ENCODE measurements around the gene LMF2.

The LMF2 gene

DNA sequence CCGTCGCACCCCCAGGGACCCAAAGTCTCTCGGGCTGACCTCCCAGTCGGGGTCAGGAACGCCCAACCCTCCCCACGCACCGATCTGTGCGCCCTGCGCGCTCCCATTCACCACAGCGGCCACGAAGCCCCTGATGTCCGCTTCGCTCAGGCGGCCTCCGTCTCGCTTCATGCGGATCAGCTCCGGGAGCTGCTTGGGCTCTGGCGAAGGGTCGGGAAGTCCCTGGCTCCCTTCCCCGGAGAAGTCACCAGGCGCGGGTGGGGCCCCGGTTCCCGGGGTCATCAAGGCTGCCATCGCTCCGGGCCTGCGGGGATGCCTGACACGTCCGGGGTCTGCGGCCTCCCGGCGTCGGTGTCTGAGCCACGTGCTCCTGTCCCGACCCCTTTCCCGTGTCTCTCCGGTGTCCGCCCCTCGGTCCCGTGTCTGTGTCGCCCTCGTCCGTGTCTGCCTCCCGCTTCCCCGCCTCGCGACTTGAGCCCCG is 22.0 kb upstream of the LMF2 start:
- H3K9ac ChIP-seq (ENCODE audit: insufficient read length, low read depth) = no peak overlapping the region
- H3K9me3 ChIP-seq (ENCODE audit: insufficient read depth, low read length) = no peaks in the 10 kb centered on the region
- H3K27me3 ChIP-seq (ENCODE audit: insufficient read depth, insufficient read length) = no peaks in the 10 kb centered on the region
- H3K36me3 ChIP-seq (ENCODE audit: insufficient read depth, insufficient read length, low read length) = peaks cover 2% of the 10 kb centered on the region
- H3K4me1 ChIP-seq (ENCODE audit: insufficient read depth, insufficient read length) = peaks cover 6% of the 10 kb centered on the region
- H3K4me3 ChIP-seq (ENCODE audit: insufficient read length, low read depth) = peak overlapping the region; percentile 4
- DNase-seq (ENCODE audit: low read depth, low spot score) = no peak
- TF ChIP-seq ZNF274 (IDR thresholded peaks at IDR 0.05; ENCODE audit: low read depth, low read length) = no peak
- no peak for TF ChIP-seq SUZ12 (IDR thresholded peaks at IDR 0.05; ENCODE audit: extremely low read depth, insufficient read depth, insufficient read length)
- no peak for TF ChIP-seq YY1 (IDR thresholded peaks at IDR 0.05; ENCODE audit: insufficient read depth, insufficient read length)

DNA sequence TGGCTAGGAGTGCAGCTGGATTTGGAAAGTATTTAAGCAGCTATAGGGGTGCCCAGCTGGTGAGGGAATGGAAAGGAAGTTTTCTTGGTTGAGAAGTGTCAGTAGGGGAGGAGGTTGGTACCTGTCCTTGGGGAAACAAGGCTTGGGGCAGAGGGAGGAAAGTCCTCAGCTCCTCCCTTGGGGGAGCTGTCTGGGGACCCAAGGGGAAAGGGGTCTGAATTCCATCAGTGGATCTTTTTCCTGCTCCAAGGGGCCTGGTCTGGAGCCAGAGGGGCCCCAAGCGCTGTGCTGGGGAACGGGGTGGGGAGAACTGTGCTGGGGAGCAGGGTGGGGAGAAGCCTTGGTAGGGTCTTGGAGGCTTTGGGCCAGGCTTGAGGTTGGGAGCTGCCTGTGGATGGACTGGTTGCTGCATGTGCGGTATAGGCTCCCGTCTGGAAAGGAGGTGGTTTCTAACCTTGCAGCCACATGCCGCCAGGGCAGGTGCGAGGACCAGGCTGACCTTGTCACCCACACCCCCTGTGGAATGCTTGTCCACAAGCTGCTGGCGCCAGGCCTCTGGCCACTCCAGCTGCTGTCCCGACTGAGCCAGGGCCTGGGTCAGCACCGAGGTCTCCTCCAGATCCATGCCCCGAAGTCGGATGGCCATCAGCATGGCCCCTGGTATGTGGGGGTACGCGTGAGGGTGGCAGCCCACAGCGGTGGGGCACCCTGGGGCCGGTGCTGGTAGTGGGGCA is 21.3 kb upstream of the LMF2 start:
- peaks cover 8% of the 10 kb centered on the region for H3K36me3 ChIP-seq (ENCODE audit: insufficient read depth, insufficient read length, low read length)
- H3K4me1 ChIP-seq (ENCODE audit: insufficient read depth, insufficient read length) = peaks cover 9% of the 10 kb centered on the region
- H3K9me3 ChIP-seq (ENCODE audit: insufficient read depth, low read length) = no peaks in the 10 kb centered on the region
- no peaks in the 10 kb centered on the region for H3K27me3 ChIP-seq (ENCODE audit: insufficient read depth, insufficient read length)
- H3K9ac ChIP-seq (ENCODE audit: insufficient read length, low read depth) = no peak overlapping the region
- no peak for DNase-seq (ENCODE audit: low read depth, low spot score)
- H3K4me3 ChIP-seq (ENCODE audit: insufficient read length, low read depth) = no peak overlapping the region
- TF ChIP-seq YY1 (IDR thresholded peaks at IDR 0.05; ENCODE audit: insufficient read depth, insufficient read length) = no peak
- TF ChIP-seq SUZ12 (IDR thresholded peaks at IDR 0.05; ENCODE audit: extremely low read depth, insufficient read depth, insufficient read length) = no peak
- no peak for TF ChIP-seq ZNF274 (IDR thresholded peaks at IDR 0.05; ENCODE audit: low read depth, low read length)

DNA sequence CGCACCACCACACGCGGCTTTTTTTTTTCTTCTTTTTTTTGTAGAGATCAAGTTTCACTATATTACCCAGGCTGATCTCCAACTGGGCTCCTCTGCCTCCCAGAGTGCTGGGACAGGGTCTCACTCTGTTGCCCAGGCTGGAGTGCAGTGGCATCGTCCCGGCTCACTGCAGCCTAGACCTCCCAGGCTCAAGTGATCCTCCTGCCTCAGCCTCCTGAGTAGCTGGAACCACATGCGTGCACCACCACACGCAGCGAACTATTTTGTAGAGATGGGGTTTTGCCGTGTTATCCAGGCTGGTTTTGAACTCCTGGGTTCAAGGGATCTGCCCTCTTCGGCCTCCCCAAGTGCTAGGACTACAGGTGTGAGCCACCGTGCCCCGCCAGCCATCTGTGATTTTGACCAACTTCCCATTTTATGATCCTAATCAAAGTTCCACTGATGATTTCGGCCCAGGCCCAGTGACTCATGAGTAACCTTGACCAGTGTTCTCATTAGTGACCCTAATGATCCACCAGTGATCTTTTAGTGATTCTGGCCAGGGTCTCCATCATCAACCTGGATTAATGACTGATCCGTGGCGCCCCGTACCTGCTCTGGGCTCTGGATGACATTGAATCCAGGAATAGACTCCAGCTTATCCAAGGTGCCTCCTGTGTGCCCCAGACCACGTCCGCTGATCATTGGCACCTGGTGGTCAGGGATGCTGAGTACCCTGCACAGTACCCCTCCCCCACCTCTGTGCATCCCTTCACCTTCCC is 20.6 kb upstream of the LMF2 start:
- no peak overlapping the region for H3K4me3 ChIP-seq (ENCODE audit: insufficient read length, low read depth)
- TF ChIP-seq YY1 (IDR thresholded peaks at IDR 0.05; ENCODE audit: insufficient read depth, insufficient read length) = no peak
- no peak for TF ChIP-seq SUZ12 (IDR thresholded peaks at IDR 0.05; ENCODE audit: extremely low read depth, insufficient read depth, insufficient read length)
- no peak for TF ChIP-seq ZNF274 (IDR thresholded peaks at IDR 0.05; ENCODE audit: low read depth, low read length)
- H3K9ac ChIP-seq (ENCODE audit: insufficient read length, low read depth) = no peak overlapping the region
- H3K9me3 ChIP-seq (ENCODE audit: insufficient read depth, low read length) = no peaks in the 10 kb centered on the region
- peaks cover 9% of the 10 kb centered on the region for H3K4me1 ChIP-seq (ENCODE audit: insufficient read depth, insufficient read length)
- H3K27me3 ChIP-seq (ENCODE audit: insufficient read depth, insufficient read length) = no peaks in the 10 kb centered on the region
- peaks cover 16% of the 10 kb centered on the region for H3K36me3 ChIP-seq (ENCODE audit: insufficient read depth, insufficient read length, low read length)
- DNase-seq (ENCODE audit: low read depth, low spot score) = no peak

DNA sequence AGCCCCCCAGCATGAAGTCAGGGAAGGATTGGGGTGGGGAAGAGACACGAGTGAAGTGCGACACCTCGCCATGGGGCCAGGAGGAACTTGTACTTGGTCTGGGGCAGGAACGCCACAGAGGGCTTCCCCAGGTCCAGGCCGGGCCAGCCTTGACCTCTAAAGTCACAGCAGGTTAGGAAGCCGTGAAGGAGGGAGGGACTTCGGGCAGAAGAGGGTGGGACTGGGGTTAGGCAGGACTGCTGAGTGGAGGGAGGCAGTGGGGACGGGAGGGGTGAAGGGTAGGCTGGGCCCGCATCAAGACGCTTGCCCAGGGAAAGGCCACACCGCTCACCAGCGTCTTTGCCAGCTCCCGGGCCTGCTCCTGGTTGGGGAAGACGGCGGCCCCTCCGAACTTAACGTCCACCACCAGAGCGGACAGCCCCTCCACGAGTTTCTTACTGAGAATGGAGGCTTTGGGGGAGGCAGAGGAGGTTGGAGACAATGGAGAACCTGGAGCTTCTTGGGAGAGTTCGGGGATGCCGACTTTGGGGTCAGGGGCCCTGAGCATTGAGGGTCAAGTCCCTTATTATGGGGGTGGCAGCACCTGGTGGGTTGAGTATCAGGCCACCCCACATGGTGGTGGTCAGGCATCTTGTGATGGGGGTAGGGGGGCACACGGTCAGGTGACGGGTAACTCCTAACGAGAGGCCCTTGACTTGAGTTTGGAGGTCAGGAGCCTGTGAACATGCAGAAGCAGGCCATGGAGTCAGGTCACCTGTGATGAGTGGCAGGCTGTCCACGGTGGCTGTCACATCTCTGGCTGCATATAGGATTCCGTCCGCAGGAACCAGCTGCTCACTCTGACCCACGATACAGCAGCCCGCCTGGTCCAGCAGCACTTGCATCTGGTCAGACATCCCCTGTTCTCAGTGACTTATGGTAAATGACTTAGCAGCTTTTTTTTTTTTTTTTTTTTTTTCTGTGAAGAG is 19.6 kb upstream of the LMF2 start:
- H3K27me3 ChIP-seq (ENCODE audit: insufficient read depth, insufficient read length) = no peaks in the 10 kb centered on the region
- H3K4me1 ChIP-seq (ENCODE audit: insufficient read depth, insufficient read length) = peaks cover 11% of the 10 kb centered on the region
- H3K9ac ChIP-seq (ENCODE audit: insufficient read length, low read depth) = peak overlapping the region; percentile 91
- DNase-seq (ENCODE audit: low read depth, low spot score) = no peak
- H3K4me3 ChIP-seq (ENCODE audit: insufficient read length, low read depth) = peak overlapping the region; percentile 82
- no peaks in the 10 kb centered on the region for H3K9me3 ChIP-seq (ENCODE audit: insufficient read depth, low read length)
- TF ChIP-seq ZNF274 (IDR thresholded peaks at IDR 0.05; ENCODE audit: low read depth, low read length) (no peak), SUZ12 (IDR thresholded peaks at IDR 0.05; ENCODE audit: extremely low read depth, insufficient read depth, insufficient read length) (no peak), YY1 (IDR thresholded peaks at IDR 0.05; ENCODE audit: insufficient read depth, insufficient read length) (no peak)
- peaks cover 26% of the 10 kb centered on the region for H3K36me3 ChIP-seq (ENCODE audit: insufficient read depth, insufficient read length, low read length)

DNA sequence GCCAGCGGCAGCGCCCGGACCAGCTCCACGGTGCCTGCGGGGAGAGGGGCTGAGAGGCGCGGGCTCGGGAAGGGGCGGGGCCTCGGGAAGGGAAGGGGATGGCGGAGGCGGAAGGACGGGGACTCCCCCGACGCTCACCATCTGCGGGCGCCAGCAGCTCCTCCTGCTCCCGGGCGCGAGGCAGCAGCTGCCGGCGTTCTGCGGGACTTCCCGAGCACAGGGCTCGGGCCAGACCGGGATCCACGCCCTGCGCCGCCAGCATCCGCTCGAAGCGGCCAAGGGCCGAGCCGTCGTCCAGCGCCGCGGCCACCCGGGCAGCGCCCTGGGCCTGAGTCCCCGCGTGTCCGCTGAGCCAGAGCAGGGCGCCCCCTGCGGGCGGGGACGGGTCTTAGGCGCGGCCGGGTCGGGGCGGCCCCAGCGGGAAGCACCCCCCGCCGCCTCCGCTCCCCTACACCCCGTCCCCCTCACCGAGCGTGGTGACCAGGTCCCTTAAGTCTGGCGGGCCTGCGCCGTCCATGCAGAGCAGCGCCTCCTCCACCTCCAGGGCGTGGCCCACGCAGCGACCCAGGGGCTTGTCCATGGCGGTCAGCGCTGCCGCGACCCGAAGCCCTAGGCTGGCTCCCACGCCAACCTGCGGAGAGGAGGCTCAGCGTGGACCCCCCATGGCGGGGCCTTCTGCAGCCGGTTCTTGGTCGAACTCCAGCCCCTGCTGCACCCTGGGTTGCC is 18.8 kb upstream of the LMF2 start:
- no peak for DNase-seq (ENCODE audit: low read depth, low spot score)
- peak overlapping the region; percentile 82 for H3K4me3 ChIP-seq (ENCODE audit: insufficient read length, low read depth)
- H3K27me3 ChIP-seq (ENCODE audit: insufficient read depth, insufficient read length) = no peaks in the 10 kb centered on the region
- peak overlapping the region; percentile 91 for H3K9ac ChIP-seq (ENCODE audit: insufficient read length, low read depth)
- peaks cover 11% of the 10 kb centered on the region for H3K4me1 ChIP-seq (ENCODE audit: insufficient read depth, insufficient read length)
- TF ChIP-seq ZNF274 (IDR thresholded peaks at IDR 0.05; ENCODE audit: low read depth, low read length) = no peak
- TF ChIP-seq YY1 (IDR thresholded peaks at IDR 0.05; ENCODE audit: insufficient read depth, insufficient read length) = no peak
- TF ChIP-seq SUZ12 (IDR thresholded peaks at IDR 0.05; ENCODE audit: extremely low read depth, insufficient read depth, insufficient read length) = no peak
- peaks cover 34% of the 10 kb centered on the region for H3K36me3 ChIP-seq (ENCODE audit: insufficient read depth, insufficient read length, low read length)
- H3K9me3 ChIP-seq (ENCODE audit: insufficient read depth, low read length) = no peaks in the 10 kb centered on the region

DNA sequence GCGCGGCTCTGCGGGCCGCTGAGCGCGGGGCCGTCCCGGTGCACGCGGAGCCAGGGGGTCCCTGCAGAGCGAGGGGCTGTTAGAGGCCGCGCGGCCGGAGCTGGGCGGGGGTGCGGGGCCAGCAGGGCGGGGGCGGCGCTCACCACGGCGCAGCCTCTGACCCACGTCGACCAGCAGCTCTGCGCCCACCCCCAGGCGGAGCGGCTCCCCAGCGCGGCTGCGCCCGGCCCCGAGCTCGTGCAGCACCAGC is 18.3 kb upstream of the LMF2 start:
- no peak for DNase-seq (ENCODE audit: low read depth, low spot score)
- Histone ChIP-seq H3K9me3 (ENCODE audit: insufficient read depth, low read length) (no peaks in the 10 kb centered on the region), H3K4me3 (ENCODE audit: insufficient read length, low read depth) (peak overlapping the region; percentile 82), H3K36me3 (ENCODE audit: insufficient read depth, insufficient read length, low read length) (peaks cover 39% of the 10 kb centered on the region), H3K9ac (ENCODE audit: insufficient read length, low read depth) (peak overlapping the region; percentile 91), H3K27me3 (ENCODE audit: insufficient read depth, insufficient read length) (no peaks in the 10 kb centered on the region), H3K4me1 (ENCODE audit: insufficient read depth, insufficient read length) (peaks cover 11% of the 10 kb centered on the region)
- TF ChIP-seq SUZ12 (IDR thresholded peaks at IDR 0.05; ENCODE audit: extremely low read depth, insufficient read depth, insufficient read length) = no peak
- no peak for TF ChIP-seq ZNF274 (IDR thresholded peaks at IDR 0.05; ENCODE audit: low read depth, low read length)
- TF ChIP-seq YY1 (IDR thresholded peaks at IDR 0.05; ENCODE audit: insufficient read depth, insufficient read length) = no peak

Measured in NT2/D1 (cell line).